H1 (cell line): ENCODE measurements around the gene PRSS50. TPM values are rescaled to one million over a fixed set of nuclear protein-coding genes. Genes with fewer than 3 reads are reported as not detected.

Source experiments
- CHD1 ChIP-seq: IDR thresholded peaks from 2 replicates; pipeline ENCODE4 v1.6.1; 2012; ENCODE audit warnings: low read depth, low read length, improper control_type of control experiment
- polyA plus RNA-seq, 7 experiments: library from polyadenylated mRNA; depleted of rRNA in 3 of 7; stranded (reverse) in 5 of 7; unstranded in 2 of 7; fragments of >200 nt in 5 of 7; fragments of 200-250 nt in 2 of 7; gene quantifications; 1 replicate in 5 of 7; 2 replicates in 1 of 7; 4 replicates in 1 of 7; pipeline versions ENCODE4 v1.2.1 to v1.2.3, GENCODE V29; 2011 to 2013; ENCODE audit warnings: missing spikeins in 2 of 7, mixed read lengths in 2 of 7
- total RNA-seq: library from RNA; stranded (reverse); fragmentation: NEBNext Ultra II Directional; extraction: Animal tissue kit (Norgen Biotek cat#: 25700); gene quantifications from 2 replicates; pipeline ENCODE4 v1.2.1, GENCODE V29; 2021
- TF ChIP-seq, protein P1 (sequence below): IDR thresholded peaks from 2 replicates; pipeline ENCODE4 v1.6.1; 2011; ENCODE audit warnings: low read length, improper control_type of control experiment

Gene PRSS50
- total and polyA plus RNA-seq, 2 of the 8 experiments (the other 6 are each of a cell fraction or from before 2014, with no cell fraction given) = 0.47 to 0.71 TPM

DNA sequence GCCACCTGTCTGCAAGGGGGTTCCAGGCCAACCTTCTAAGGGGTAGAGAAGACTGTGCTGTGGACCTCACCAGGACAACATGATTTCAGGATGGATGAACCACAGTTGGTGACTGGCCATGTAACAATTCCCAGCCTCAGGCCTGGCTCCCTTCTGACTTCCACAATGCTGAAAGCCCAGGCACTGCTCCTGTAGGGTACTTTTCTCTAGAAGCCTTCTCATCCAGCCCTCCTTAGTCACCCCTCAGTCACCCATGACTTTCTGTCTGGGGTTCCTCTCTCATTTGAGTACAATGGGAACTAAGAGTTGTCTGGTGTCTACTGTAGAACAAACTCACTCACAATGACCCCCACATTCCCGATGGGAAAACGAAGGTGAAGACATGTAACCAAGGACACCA lies 32.8 kb downstream of the PRSS50 start (continued):
- TF ChIP-seq, protein P1, sequence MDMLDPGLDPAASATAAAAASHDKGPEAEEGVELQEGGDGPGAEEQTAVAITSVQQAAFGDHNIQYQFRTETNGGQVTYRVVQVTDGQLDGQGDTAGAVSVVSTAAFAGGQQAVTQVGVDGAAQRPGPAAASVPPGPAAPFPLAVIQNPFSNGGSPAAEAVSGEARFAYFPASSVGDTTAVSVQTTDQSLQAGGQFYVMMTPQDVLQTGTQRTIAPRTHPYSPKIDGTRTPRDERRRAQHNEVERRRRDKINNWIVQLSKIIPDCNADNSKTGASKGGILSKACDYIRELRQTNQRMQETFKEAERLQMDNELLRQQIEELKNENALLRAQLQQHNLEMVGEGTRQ = no peak
- no peak for TF ChIP-seq CHD1
- TF ChIP-seq, all 59 proteins: peak for 0
